Measurements from ENCODE around the gene ATP1B1. TPM values are rescaled to one million over a fixed set of nuclear protein-coding genes. Genes with fewer than 3 reads are reported as not detected.

ATP1B1 gene
- total and polyA plus RNA-seq, 10 donors = 3.1 to 101 (median 57.3) TPM

GRCh38 chr1:169109561-169110134, 3.2 kb downstream of the ATP1B1 start:
- Histone ChIP-seq H3K9me3 (no peaks in the 10 kb centered on the region), H3K4me3 (peak overlapping the region in 5 of 8 donors; percentile 73 to 92 (median 89)), H3K27me3 (replicated peaks in 1 of 7) (peaks cover 0 to 59% (median 8%) of the 10 kb centered on the region in 7 donors), H3K36me3 (peaks cover 0 to 29% (median 0%) of the 10 kb centered on the region in 6 donors), H3K4me1 (peaks cover 12 to 96% (median 43%) of the 10 kb centered on the region in 6 donors), H3K27ac (peak overlapping the region; percentile 35 to 91 (median 82))
- TF ChIP-seq POLR2AphosphoS5 (IDR thresholded peaks at IDR 0.05) (peak in 1 of 3 donors; percentile 40), CTCF (IDR thresholded peaks at IDR 0.05 in 8 of 11, conservative IDR thresholded peaks at IDR 0.05 in 3 of 11) (no peak)
- no peak for DNase-seq
- 35 to 43% (median 43%) methylated on average over 8 of the region's 8 CpGs for WGBS, 5 donors
- intact Hi-C loops (cut with DNase I; ENCODE audit: low total_unique reads) = loop anchor here (5.0 kb wide), 1 partner anchor 52 kb away; no protein-coding TSS in a partner anchor

GRCh38 chr1:169110236-169110635, 3.7 kb downstream of the ATP1B1 start:
- WGBS, 5 donors = 10 to 23% (median 13%) methylated on average over 3 of the region's 3 CpGs

GRCh38 chr1:169110689-169111447, 4.4 kb downstream of the ATP1B1 start:
- Histone ChIP-seq H3K27ac (peak overlapping the region; percentile 19 to 91 (median 64)), H3K9me3 (no peaks in the 10 kb centered on the region), H3K4me3 (peak overlapping the region in 4 of 8 donors; percentile 12 to 90 (median 86)), H3K4me1 (peaks cover 8 to 94% (median 39%) of the 10 kb centered on the region in 6 donors), H3K36me3 (peaks cover 0 to 32% (median 0%) of the 10 kb centered on the region in 6 donors), H3K27me3 (replicated peaks in 1 of 7) (peaks cover 0 to 46% (median under 1%) of the 10 kb centered on the region in 7 donors)
- DNase-seq = no peak
- 31 to 42% (median 38%) methylated on average over 7 of the region's 7 CpGs for WGBS, 5 donors
- peak in 1 of 3 donors; percentile 41 for TF ChIP-seq POLR2AphosphoS5 (IDR thresholded peaks at IDR 0.05)
- no peak for TF ChIP-seq POLR2A (IDR thresholded peaks at IDR 0.05)
- intact Hi-C loops (cut with DNase I; ENCODE audit: low total_unique reads) = no loop called here

More at GRCh38 chr1:169110236-169110635, 3.7 kb downstream of the ATP1B1 start:
- Histone ChIP-seq H3K9me3 (no peaks in the 10 kb centered on the region), H3K27ac (peak overlapping the region; percentile 35 to 91 (median 82)), H3K4me1 (peaks cover 12 to 94% (median 40%) of the 10 kb centered on the region in 6 donors), H3K4me3 (peak overlapping the region in 5 of 8 donors; percentile 73 to 92 (median 89)), H3K36me3 (peaks cover 0 to 32% (median 0%) of the 10 kb centered on the region in 6 donors), H3K27me3 (replicated peaks in 1 of 7) (peaks cover 0 to 53% (median 7%) of the 10 kb centered on the region in 7 donors)
- no peak for TF ChIP-seq CTCF (IDR thresholded peaks at IDR 0.05 in 8 of 11, conservative IDR thresholded peaks at IDR 0.05 in 3 of 11)
- no peak for TF ChIP-seq POLR2A (IDR thresholded peaks at IDR 0.05)
- TF ChIP-seq POLR2AphosphoS5 (IDR thresholded peaks at IDR 0.05) = no peak
- intact Hi-C loops (cut with DNase I; ENCODE audit: low total_unique reads) = no loop called here
- no peak for DNase-seq

DNA sequence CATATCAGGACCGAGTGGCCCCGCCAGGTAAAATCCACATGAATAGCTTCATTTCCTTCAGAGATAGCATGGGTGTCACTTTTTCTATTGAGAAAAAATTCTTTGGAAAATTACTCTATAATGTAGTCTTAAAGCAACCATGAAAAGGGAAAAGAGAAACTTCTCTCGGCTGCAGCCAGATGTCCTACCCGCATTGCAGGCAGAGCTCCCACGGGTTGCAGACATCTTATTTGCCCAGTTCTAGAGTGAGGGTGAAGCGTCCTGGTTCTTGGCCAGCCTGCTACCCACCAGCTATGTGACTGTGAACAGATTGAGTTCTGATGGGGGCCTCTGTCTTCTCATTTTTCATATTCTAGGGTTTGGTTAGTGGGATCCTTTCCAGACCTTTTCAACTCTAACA, 5.0 kb downstream of the ATP1B1 start:
- peak overlapping the region in 6 of 8 donors; percentile 28 to 91 (median 86) for H3K27ac ChIP-seq
- H3K4me3 ChIP-seq = peak overlapping the region in 1 of 8 donors; percentile 12
- intact Hi-C loops (cut with DNase I; ENCODE audit: low total_unique reads) = no loop called here
- peaks cover 0 to 40% (median 0%) of the 10 kb centered on the region in 7 donors for H3K27me3 ChIP-seq (replicated peaks in 1 of 7)
- H3K36me3 ChIP-seq = peaks cover 0 to 32% (median 0%) of the 10 kb centered on the region in 6 donors
- H3K4me1 ChIP-seq = peaks cover 8 to 96% (median 45%) of the 10 kb centered on the region in 6 donors
- DNase-seq = no peak
- 82 to 90% (median 87%) methylated on average over 6 of the region's 6 CpGs for WGBS, 5 donors
- no peak for TF ChIP-seq POLR2AphosphoS5 (IDR thresholded peaks at IDR 0.05)
- no peak for TF ChIP-seq POLR2A (IDR thresholded peaks at IDR 0.05)
- TF ChIP-seq CTCF (IDR thresholded peaks at IDR 0.05 in 8 of 11, conservative IDR thresholded peaks at IDR 0.05 in 3 of 11) = no peak
- H3K9me3 ChIP-seq = no peaks in the 10 kb centered on the region

All from spleen (tissue), 11 donors.